Astrocyte (in vitro differentiated cells and primary cell): Measurements from ENCODE around the gene CMYA5.

Experiments used
- CTCF ChIP-seq: IDR thresholded peaks from 2 replicates; pipeline ENCODE4 v1.5.1; 2011; ENCODE audit warnings: low read depth, mild to moderate bottlenecking, inconsistent platforms, low read length, moderate library complexity; ENCODE audit not compliant: insufficient read depth
- EZH2 ChIP-seq: IDR thresholded peaks from 2 replicates; pipeline ENCODE4 v1.6.1; 2012; ENCODE audit warnings: mild to moderate bottlenecking, low read length, inconsistent platforms; ENCODE audit not compliant: insufficient read depth

GRCh38 chr5:79793722-79794121, 104.1 kb downstream of the CMYA5 start:
- TF ChIP-seq CTCF (no peak), EZH2 (no peak)
